ENCODE measurements around the gene TUBB8. TPM values are rescaled to one million over a fixed set of nuclear protein-coding genes. Genes with fewer than 3 reads are reported as not detected.

Gene TUBB8
- total RNA-seq (ENCODE audit: low replicate concordance) = not detected in 2 replicates

DNA sequence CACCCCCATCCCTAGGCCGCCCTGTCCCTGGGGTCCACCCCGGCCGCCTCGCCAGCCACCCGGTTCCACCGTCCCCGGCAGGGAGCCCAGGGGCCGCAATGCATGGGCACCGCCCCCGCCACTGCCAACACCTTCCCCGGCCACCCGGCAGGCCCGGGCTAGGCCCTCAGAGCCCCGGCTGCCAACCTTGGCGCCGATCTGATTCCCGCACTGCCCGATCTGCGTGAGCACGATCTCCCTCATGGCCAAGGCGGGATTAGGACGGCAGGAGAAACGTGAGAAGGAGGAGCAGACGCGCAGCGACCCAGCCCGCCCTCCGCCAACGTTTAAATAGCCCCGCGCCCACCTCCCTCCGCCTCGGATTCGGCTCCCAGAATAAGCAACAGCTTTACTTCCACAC lies at the start of gene TUBB8:
TSS of gene TUBB8 (minus strand) at position 301 of the 400 bp plus-strand sequence. CDS start at position 243, 58 bp downstream.

Other genes with a start within 250 kb of the TUBB8 start
- 46.4 and 62.7 TPM in 2 replicates for gene ZMYND11, start 86.2 kb upstream of the TUBB8 start, total RNA-seq (ENCODE audit: low replicate concordance)